Tibial nerve (tissue), 4 donors: ENCODE measurements around the gene RBM28. TPM values are rescaled to one million over a fixed set of nuclear protein-coding genes. Genes with fewer than 3 reads are reported as not detected.

Experiments
- DNase-seq, 2 donors: peaks; one replicate each; pipeline ENCODE4 v3.0.0-alpha.2; 2019; ENCODE audit warnings: low spot score in 2 of 2
- H3K27ac ChIP-seq, 4 donors: fragments of 200-600 bp; sonication (generic) in 3 of 4; one replicate each; pipeline ENCODE4 v1.5.1; 2017 to 2019; ENCODE audit warnings: mild to moderate bottlenecking in 1 of 4
- H3K27me3 ChIP-seq, 2 donors: fragments of 200-600 bp; sonication (generic) in 1 of 2; one replicate each; pipeline versions ENCODE4 v1.5.1 to v1.6.0; 2017 to 2019
- H3K36me3 ChIP-seq, 3 donors: fragments of 200-600 bp; sonication (generic); one replicate each; pipeline ENCODE4 v1.5.1; 2018 to 2019
- H3K4me1 ChIP-seq, 4 donors: fragments of 200-600 bp; sonication (generic) in 3 of 4; one replicate each; pipeline ENCODE4 v1.5.1; 2017 to 2019
- H3K4me3 ChIP-seq, 4 donors: fragments of 200-600 bp; sonication (generic) in 3 of 4; one replicate each; pipeline ENCODE4 v1.5.1; 2017 to 2019; ENCODE audit warnings: mild to moderate bottlenecking in 1 of 4, moderate library complexity in 1 of 4
- H3K9me3 ChIP-seq, 4 donors: fragments of 200-600 bp; sonication (generic) in 3 of 4; one replicate each; pipeline ENCODE4 v1.5.1; 2017 to 2019
- CTCF ChIP-seq, 5 experiments: fragments of 200-600 bp in 3 of 5; fragments of 450-650 bp in 2 of 5; sonication (generic) in 3 of 5; IDR thresholded peaks; one replicate each; pipeline ENCODE4 v1.5.1; 2016 to 2019; ENCODE audit warnings: antibody characterized with exemption in 5 of 5, mild to moderate bottlenecking in 3 of 5, moderate library complexity in 2 of 5
- EP300 ChIP-seq, 2 donors: sonication (generic); formaldehyde crosslinking; IDR thresholded peaks; one replicate each; pipeline ENCODE4 v1.6.1; 2017; ENCODE audit warnings: antibody characterized with exemption in 2 of 2, mild to moderate bottlenecking in 1 of 2
- POLR2A ChIP-seq, 2 donors: fragments of 450-650 bp; IDR thresholded peaks; one replicate each; pipeline ENCODE4 v1.6.1; 2017; ENCODE audit warnings: antibody characterized with exemption in 2 of 2, mild to moderate bottlenecking in 2 of 2, moderate library complexity in 2 of 2
- WGBS, 2 donors: methylation state at CpG; one replicate each; pipeline ENCODE4 v1.1.5; 2018; 5-methylcytosine and 5-hydroxymethylcytosine counted together
- total RNA-seq, 4 donors: library from RNA; depleted of rRNA; stranded (reverse); fragments of >200 nt; gene quantifications; one replicate each; pipeline ENCODE4 v1.1.0, GENCODE V29; 2016

RBM28 gene
- total RNA-seq, 4 donors from 2014 or later = 25.1 to 89.4 (median 51.0) TPM

DNA sequence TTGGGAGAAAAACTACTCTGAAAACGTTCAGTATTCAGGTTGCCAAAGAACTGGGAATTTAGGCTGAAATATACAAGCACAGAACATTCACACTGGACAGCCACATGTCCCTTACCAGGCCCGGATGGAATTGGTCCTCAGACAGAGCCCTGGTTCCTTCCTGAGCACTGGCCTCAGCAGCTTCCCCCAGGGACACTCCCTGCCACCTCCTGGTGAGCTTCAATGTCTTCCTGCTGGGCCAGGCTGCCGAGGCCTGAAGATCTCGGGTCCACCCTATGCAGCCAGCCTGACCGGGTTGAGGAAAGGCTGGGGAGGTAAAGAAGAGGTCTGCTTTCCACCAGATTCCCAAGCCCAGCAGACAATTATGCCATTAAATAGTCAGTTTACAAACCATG lies 77.8 kb downstream of the RBM28 start:
- Histone ChIP-seq H3K27me3 (peaks cover 0 to 42% of the 10 kb centered on the region in 2 donors), H3K4me1 (peaks cover 0 to 17% (median 0%) of the 10 kb centered on the region in 4 donors), H3K4me3 (no peak overlapping the region), H3K27ac (no peak overlapping the region), H3K36me3 (no peaks in the 10 kb centered on the region), H3K9me3 (no peaks in the 10 kb centered on the region)
- WGBS, 2 donors = 47 to 53% methylated on average over 5 of the region's 5 CpGs
- DNase-seq = no peak
- TF ChIP-seq POLR2A (IDR thresholded peaks at IDR 0.05) (no peak), EP300 (IDR thresholded peaks at IDR 0.05) (no peak), CTCF (IDR thresholded peaks at IDR 0.05) (no peak)

GRCh38 chr7:128265156-128265905 lies 78.4 kb downstream of the RBM28 start:
- Histone ChIP-seq H3K4me1 (peaks cover 0 to 13% (median 0%) of the 10 kb centered on the region in 4 donors), H3K27ac (no peak overlapping the region), H3K9me3 (no peaks in the 10 kb centered on the region), H3K27me3 (peaks cover 0 to 36% of the 10 kb centered on the region in 2 donors), H3K36me3 (no peaks in the 10 kb centered on the region), H3K4me3 (no peak overlapping the region)
- TF ChIP-seq EP300 (IDR thresholded peaks at IDR 0.05) = no peak
- TF ChIP-seq CTCF (IDR thresholded peaks at IDR 0.05) = no peak
- WGBS, 2 donors = 95 to 97% methylated on average over 6 of the region's 6 CpGs
- DNase-seq = no peak

DNA sequence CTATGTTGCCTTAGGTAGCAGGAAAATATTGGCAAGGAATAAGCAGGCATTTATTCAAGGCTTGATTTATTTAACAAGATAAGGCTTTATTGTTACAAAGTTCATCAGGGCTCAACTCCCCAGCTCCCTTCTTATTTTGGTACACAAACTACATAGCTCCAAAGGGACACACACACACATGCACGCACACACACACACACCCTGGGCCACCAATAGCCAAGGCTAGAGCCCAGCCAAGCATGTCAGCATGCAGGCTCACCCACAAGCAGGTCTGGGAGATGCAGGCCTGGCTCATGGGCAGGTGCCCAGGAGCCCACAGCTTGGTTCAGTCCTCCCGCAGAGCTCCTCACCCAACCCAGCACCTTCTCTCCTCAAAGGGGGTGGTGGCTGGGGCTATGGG lies 79.2 kb downstream of the RBM28 start:
- no peak for DNase-seq
- Histone ChIP-seq H3K4me3 (no peak overlapping the region), H3K4me1 (peaks cover 0 to 13% (median 0%) of the 10 kb centered on the region in 4 donors), H3K27ac (no peak overlapping the region), H3K36me3 (no peaks in the 10 kb centered on the region), H3K9me3 (no peaks in the 10 kb centered on the region), H3K27me3 (peaks cover 0 to 29% of the 10 kb centered on the region in 2 donors)
- 59 to 82% methylated on average over 2 of the region's 2 CpGs for WGBS, 2 donors
- TF ChIP-seq POLR2A (IDR thresholded peaks at IDR 0.05) (no peak), CTCF (IDR thresholded peaks at IDR 0.05) (no peak)

DNA sequence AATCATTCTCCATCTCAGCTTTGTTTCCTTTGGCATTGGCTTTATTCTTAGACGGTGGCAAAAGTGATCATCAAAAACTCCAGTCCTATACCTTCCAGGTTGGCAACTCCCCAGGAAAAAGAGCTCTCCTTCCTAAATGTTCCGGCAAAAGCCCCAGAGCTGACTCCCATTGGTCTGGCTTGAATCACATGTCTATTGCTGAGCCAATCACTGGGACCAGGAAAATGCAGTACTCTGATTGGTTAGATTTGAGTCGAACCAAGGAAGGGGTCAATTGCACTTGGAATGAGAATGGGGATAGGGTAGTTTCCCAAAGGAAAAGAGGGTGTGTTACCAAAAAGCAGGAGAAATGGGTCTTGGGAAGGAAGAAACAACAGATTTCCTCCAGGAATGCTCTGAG lies 80.3 kb downstream of the RBM28 start:
- H3K27ac ChIP-seq = no peak overlapping the region
- TF ChIP-seq POLR2A (IDR thresholded peaks at IDR 0.05) = no peak
- no peak for TF ChIP-seq EP300 (IDR thresholded peaks at IDR 0.05)
- H3K27me3 ChIP-seq = peaks cover 0 to 24% of the 10 kb centered on the region in 2 donors
- no peak overlapping the region for H3K4me3 ChIP-seq
- H3K36me3 ChIP-seq = no peaks in the 10 kb centered on the region
- 71 to 81% methylated on average over 3 of the region's 3 CpGs for WGBS, 2 donors
- DNase-seq = no peak
- H3K4me1 ChIP-seq = peaks cover 0 to 13% (median 0%) of the 10 kb centered on the region in 4 donors
- no peaks in the 10 kb centered on the region for H3K9me3 ChIP-seq

- WGBS, 2 donors = 90 to 93% methylated on average over 15 of the region's 15 CpGs
Observed at GRCh38 chr7:128262273-128263028, 81.3 kb downstream of the RBM28 start.

More at GRCh38 chr7:128262273-128263028, 81.3 kb downstream of the RBM28 start:
- no peak for DNase-seq
- H3K4me1 ChIP-seq = peaks cover 0 to 10% (median 0%) of the 10 kb centered on the region in 4 donors
- no peaks in the 10 kb centered on the region for H3K36me3 ChIP-seq
- H3K27me3 ChIP-seq = peaks cover 0 to 15% of the 10 kb centered on the region in 2 donors
- H3K27ac ChIP-seq = no peak overlapping the region
- H3K4me3 ChIP-seq = no peak overlapping the region
- TF ChIP-seq CTCF (IDR thresholded peaks at IDR 0.05) (no peak), POLR2A (IDR thresholded peaks at IDR 0.05) (no peak), EP300 (IDR thresholded peaks at IDR 0.05) (no peak)
- H3K9me3 ChIP-seq = no peaks in the 10 kb centered on the region
